ENCODE data around the gene ACOD1. TPM values are rescaled to one million over a fixed set of nuclear protein-coding genes. Genes with fewer than 3 reads are reported as not detected.
"Not testable (repeated sequence)": the region's sequence is repeated elsewhere in the genome, so short reads cannot be mapped to it uniquely, and the experiment has no call there.

ACOD1 gene
- total and polyA plus RNA-seq, 10 of the 15 experiments (the other 5 are each of a cell fraction or from before 2014, with no cell fraction given) = not detected

- 25% methylated on average over 4 of the region's 4 CpGs for WGBS (ENCODE audit: insufficient coverage, insufficient replicate concordance, low lambda C conversion rate, missing lambda C conversion rate)
- in situ Hi-C loops (cut with MboI) = not testable (repeated sequence)
Observed at GRCh38 chr13:76899066-76899465, 49.2 kb upstream of the ACOD1 start.

GRCh38 chr13:76903544-76904162, 44.7 kb upstream of the ACOD1 start:
- no peak overlapping the region for H2AFZ ChIP-seq (ENCODE audit: control insufficient read depth, low read depth, low read length)
- H3K4me2 ChIP-seq (ENCODE audit: control insufficient read depth, insufficient read depth) = no peak overlapping the region
- SMC1A ChIA-PET (ENCODE audit: uncharacterized antibody, unreplicated experiment) = interaction anchor here (0.7 to 3.7 kb wide), 24 partner anchors 8 to 1211 kb away, joined by 3 to 28 read pairs (median 4); no protein-coding TSS in a partner anchor
- intact Hi-C loops (cut with micrococcal nuclease; ENCODE audit: unreplicated experiment) = loop anchor here (1.0 to 5.0 kb wide), 5 partner anchors 236 to 1206 kb away; no protein-coding TSS in a partner anchor
- no peak overlapping the region for H3K9ac ChIP-seq (ENCODE audit: control insufficient read depth, insufficient read depth, low read length)
- no peak overlapping the region for H3K4me3 ChIP-seq
- H3K4me1 ChIP-seq (ENCODE audit: control insufficient read depth, insufficient read depth, low read length) = no peaks in the 10 kb centered on the region
- ATAC-seq (peak; percentile 91), DNase-seq (ENCODE audit: low read depth, low spot score) (peak; percentile 25), FAIRE-seq (peak; percentile 99)
- no TSS peak for BruUV-seq (replicated peaks)
- CTCF ChIA-PET = interaction anchor here (0.6 to 5.1 kb wide), 41 partner anchors 8 to 1216 kb away, joined by 3 to 54 read pairs (median 4); no protein-coding TSS in a partner anchor
- POLR2A ChIA-PET = no interaction called here
- H3K27me3 ChIP-seq (replicated peaks in 1 of 2; ENCODE audit: control insufficient read depth in 2 of 2, insufficient read depth in 2 of 2, low read length in 1 of 2) = no peaks in the 10 kb centered on the region; a peak in 1 of 4 replicates
- no peak overlapping the region for H3K27ac ChIP-seq (ENCODE audit: control insufficient read depth, insufficient read depth)
- no peaks in the 10 kb centered on the region for H4K20me1 ChIP-seq (ENCODE audit: control insufficient read depth, insufficient read depth)
- WGBS (ENCODE audit: insufficient coverage, insufficient replicate concordance, low lambda C conversion rate, missing lambda C conversion rate) = 31% methylated on average over 3 of the region's 3 CpGs
- H3K9me3 ChIP-seq (replicated peaks; ENCODE audit: control insufficient read depth, insufficient read depth, low read length) = no peaks in the 10 kb centered on the region; the same call in 2 of the 3 replicates
- H3K79me2 ChIP-seq (ENCODE audit: control insufficient read depth, insufficient read depth, low read length) = no peaks in the 10 kb centered on the region
- RAD21 ChIA-PET (ENCODE audit: unreplicated experiment) = interaction anchor here (0.5 to 1.9 kb wide), 19 partner anchors 8 to 1215 kb away, joined by 3 to 24 read pairs (median 4); no protein-coding TSS in a partner anchor
- H3K36me3 ChIP-seq (ENCODE audit: control insufficient read depth in 2 of 2, insufficient read depth in 2 of 2, low read length in 1 of 2) = no peaks in the 10 kb centered on the region
- in situ Hi-C loops (cut with MboI) = loop anchor here (5.0 to 10.0 kb wide), 4 partner anchors 239 to 1209 kb away; no protein-coding TSS in a partner anchor
- TF ChIP-seq NR2C1 (IDR thresholded peaks at IDR 0.05) (no peak), POLR2A (IDR thresholded peaks at IDR 0.05; ENCODE audit: low read depth, low read length) (no peak), JUNB (IDR thresholded peaks at IDR 0.05) (no peak), HDAC6 (IDR thresholded peaks at IDR 0.05; ENCODE audit: unreplicated experiment) (no peak), ETV6 (conservative IDR thresholded peaks at IDR 0.05 in 1 of 2, IDR thresholded peaks at IDR 0.05 in 1 of 2; ENCODE audit: borderline replicate concordance in 1 of 2, low read depth in 1 of 2) (no peak), TCF12 (IDR thresholded peaks at IDR 0.05; ENCODE audit: low read depth, low read length) (no peak), SMARCA5 (IDR thresholded peaks at IDR 0.05) (no peak), NKRF (conservative IDR thresholded peaks at IDR 0.05) (no peak), JUND (IDR thresholded peaks at IDR 0.05; ENCODE audit: low read depth, low read length) (no peak)
- TF ChIP-seq, protein P1, sequence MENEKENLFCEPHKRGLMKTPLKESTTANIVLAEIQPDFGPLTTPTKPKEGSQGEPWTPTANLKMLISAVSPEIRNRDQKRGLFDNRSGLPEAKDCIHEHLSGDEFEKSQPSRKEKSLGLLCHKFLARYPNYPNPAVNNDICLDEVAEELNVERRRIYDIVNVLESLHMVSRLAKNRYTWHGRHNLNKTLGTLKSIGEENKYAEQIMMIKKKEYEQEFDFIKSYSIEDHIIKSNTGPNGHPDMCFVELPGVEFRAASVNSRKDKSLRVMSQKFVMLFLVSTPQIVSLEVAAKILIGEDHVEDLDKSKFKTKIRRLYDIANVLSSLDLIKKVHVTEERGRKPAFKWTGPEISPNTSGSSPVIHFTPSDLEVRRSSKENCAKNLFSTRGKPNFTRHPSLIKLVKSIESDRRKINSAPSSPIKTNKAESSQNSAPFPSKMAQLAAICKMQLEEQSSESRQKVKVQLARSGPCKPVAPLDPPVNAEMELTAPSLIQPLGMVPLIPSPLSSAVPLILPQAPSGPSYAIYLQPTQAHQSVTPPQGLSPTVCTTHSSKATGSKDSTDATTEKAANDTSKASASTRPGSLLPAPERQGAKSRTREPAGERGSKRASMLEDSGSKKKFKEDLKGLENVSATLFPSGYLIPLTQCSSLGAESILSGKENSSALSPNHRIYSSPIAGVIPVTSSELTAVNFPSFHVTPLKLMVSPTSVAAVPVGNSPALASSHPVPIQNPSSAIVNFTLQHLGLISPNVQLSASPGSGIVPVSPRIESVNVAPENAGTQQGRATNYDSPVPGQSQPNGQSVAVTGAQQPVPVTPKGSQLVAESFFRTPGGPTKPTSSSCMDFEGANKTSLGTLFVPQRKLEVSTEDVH (IDR thresholded peaks at IDR 0.05; ENCODE audit: low read depth, partially characterized antibody) = no peak

More at GRCh38 chr13:76899066-76899465, 49.2 kb upstream of the ACOD1 start:
- H3K79me2 ChIP-seq (ENCODE audit: control insufficient read depth, insufficient read depth, low read length); H3K27ac ChIP-seq (ENCODE audit: control insufficient read depth, insufficient read depth); H3K9me3 ChIP-seq (replicated peaks; ENCODE audit: control insufficient read depth, insufficient read depth, low read length); H3K4me3 ChIP-seq; H3K9ac ChIP-seq (ENCODE audit: control insufficient read depth, insufficient read depth, low read length); ATAC-seq; H3K36me3 ChIP-seq (ENCODE audit: control insufficient read depth in 2 of 2, insufficient read depth in 2 of 2, low read length in 1 of 2); FAIRE-seq; SMC1A ChIA-PET (ENCODE audit: uncharacterized antibody, unreplicated experiment); DNase-seq (ENCODE audit: low read depth, low spot score); H3K4me1 ChIP-seq (ENCODE audit: control insufficient read depth, insufficient read depth, low read length); H3K4me2 ChIP-seq (ENCODE audit: control insufficient read depth, insufficient read depth); CTCF ChIA-PET; H4K20me1 ChIP-seq (ENCODE audit: control insufficient read depth, insufficient read depth); intact Hi-C loops (cut with micrococcal nuclease; ENCODE audit: unreplicated experiment); H2AFZ ChIP-seq (ENCODE audit: control insufficient read depth, low read depth, low read length); H3K27me3 ChIP-seq (replicated peaks in 1 of 2; ENCODE audit: control insufficient read depth in 2 of 2, insufficient read depth in 2 of 2, low read length in 1 of 2); POLR2A ChIA-PET; RAD21 ChIA-PET (ENCODE audit: unreplicated experiment); BruUV-seq (replicated peaks): not testable (repeated sequence)

Data from GM12878 (cell line).